Activated T-cell treated with anti-CD3 and anti-CD28 coated beads for 4 hours (primary cell): ENCODE results near the gene ADNP.
"Not testable (repeated sequence)": the region's sequence is repeated elsewhere in the genome, so short reads cannot be mapped to it uniquely, and the experiment has no call there.

ENCODE experiments used
- DNase-seq: peaks from one replicate; pipeline ENCODE4 v3.0.0-alpha.2; 2020

ADNP gene

GRCh38 chr20:50898475-50898874 lies 32.8 kb downstream of the ADNP start:
- no peak for DNase-seq

GRCh38 chr20:50895111-50895830 lies 36.0 kb downstream of the ADNP start:
- no peak for DNase-seq

- no peak for DNase-seq
Measured at GRCh38 chr20:50893620-50894019, 37.6 kb downstream of the ADNP start.

GRCh38 chr20:50892394-50892793 lies 38.8 kb downstream of the ADNP start:
- no peak for DNase-seq

GRCh38 chr20:50891138-50891537 lies 40.1 kb downstream of the ADNP start:
- no peak for DNase-seq

GRCh38 chr20:50887576-50887975 lies 43.7 kb downstream of the ADNP start:
- no peak for DNase-seq

GRCh38 chr20:50886184-50886790 lies 45.0 kb downstream of the ADNP start:
- DNase-seq, result no peak

GRCh38 chr20:50885781-50886180 lies 45.5 kb downstream of the ADNP start:
- no peak for DNase-seq

GRCh38 chr20:50885068-50885467 lies 46.2 kb downstream of the ADNP start:
- DNase-seq, result no peak

GRCh38 chr20:50883856-50884255 lies 47.4 kb downstream of the ADNP start:
- DNase-seq, result no peak

- DNase-seq, result not testable (repeated sequence)
Measured at GRCh38 chr20:50881759-50882424, 49.3 kb downstream of the ADNP start.

GRCh38 chr20:50879649-50880550 lies 51.3 kb downstream of the ADNP start:
- DNase-seq, result no peak

GRCh38 chr20:50877232-50877743 lies 53.9 kb downstream of the ADNP start:
- DNase-seq, result no peak

GRCh38 chr20:50876816-50877215 lies 54.4 kb downstream of the ADNP start:
- DNase-seq, result no peak

- no peak for DNase-seq
Measured at GRCh38 chr20:50876063-50876685, 55.1 kb downstream of the ADNP start.

- DNase-seq, result no peak
Measured at GRCh38 chr20:50874758-50875665, 56.2 kb downstream of the ADNP start.

- DNase-seq, result no peak
Measured at GRCh38 chr20:50874111-50874757, 57.0 kb downstream of the ADNP start.

GRCh38 chr20:50873585-50873984 lies 57.7 kb downstream of the ADNP start:
- no peak for DNase-seq

GRCh38 chr20:50872560-50873425 lies 58.4 kb downstream of the ADNP start:
- DNase-seq, result no peak
